ENCODE measurements around the gene CBY2. TPM values are rescaled to one million over a fixed set of nuclear protein-coding genes. Genes with fewer than 3 reads are reported as not detected.
"Not testable (repeated sequence)": the region's sequence is repeated elsewhere in the genome, so short reads cannot be mapped to it uniquely, and the experiment has no call there.

The CBY2 gene
- total RNA-seq (2014; rRNA removed; shearing (Covaris generic)) = not detected in 2 replicates

- in situ Hi-C loops (cut with HindIII; ENCODE audit: low sequenced_read_pairs) = no loop called here
Observed at GRCh38 chr13:45702088-45702487, at the start of gene CBY2. Gene CBY2 (plus strand): TSS chr13:45702320. CDS start chr13:45702391, 71 bp downstream.

GRCh38 chr13:45654633-45655349 is 47.3 kb upstream of the CBY2 start:
- no peak for DNase-seq (ENCODE audit: low spot score)
- in situ Hi-C loops (cut with HindIII; ENCODE audit: low sequenced_read_pairs) = no loop called here

More at GRCh38 chr13:45702088-45702487, at the start of gene CBY2:
- no peak for DNase-seq (ENCODE audit: low spot score)

- in situ Hi-C loops (cut with HindIII; ENCODE audit: low sequenced_read_pairs) = no loop called here
- DNase-seq (ENCODE audit: low spot score) = no peak
Observed at GRCh38 chr13:45658586-45659235, 43.4 kb upstream of the CBY2 start.

GRCh38 chr13:45659536-45659935 is 42.6 kb upstream of the CBY2 start:
- in situ Hi-C loops (cut with HindIII; ENCODE audit: low sequenced_read_pairs) = no loop called here
- DNase-seq (ENCODE audit: low spot score) = no peak

- in situ Hi-C loops (cut with HindIII; ENCODE audit: low sequenced_read_pairs); DNase-seq (ENCODE audit: low spot score): not testable (repeated sequence)
Observed at GRCh38 chr13:45660458-45660857, 41.7 kb upstream of the CBY2 start.

GRCh38 chr13:45662162-45662561 is 40.0 kb upstream of the CBY2 start:
- in situ Hi-C loops (cut with HindIII; ENCODE audit: low sequenced_read_pairs) = no loop called here
- no peak for DNase-seq (ENCODE audit: low spot score)

GRCh38 chr13:45662903-45663302 is 39.2 kb upstream of the CBY2 start:
- DNase-seq (ENCODE audit: low spot score); in situ Hi-C loops (cut with HindIII; ENCODE audit: low sequenced_read_pairs): not testable (repeated sequence)

GRCh38 chr13:45669626-45670025 is 32.5 kb upstream of the CBY2 start:
- DNase-seq (ENCODE audit: low spot score); in situ Hi-C loops (cut with HindIII; ENCODE audit: low sequenced_read_pairs): not testable (repeated sequence)

GRCh38 chr13:45670189-45670885 is 31.8 kb upstream of the CBY2 start:
- DNase-seq (ENCODE audit: low spot score) = no peak
- in situ Hi-C loops (cut with HindIII; ENCODE audit: low sequenced_read_pairs) = no loop called here

- in situ Hi-C loops (cut with HindIII; ENCODE audit: low sequenced_read_pairs) = no loop called here
- no peak for DNase-seq (ENCODE audit: low spot score)
Observed at GRCh38 chr13:45674908-45675307, 27.2 kb upstream of the CBY2 start.

GRCh38 chr13:45678282-45678681 is 23.8 kb upstream of the CBY2 start:
- no peak for DNase-seq (ENCODE audit: low spot score)
- in situ Hi-C loops (cut with HindIII; ENCODE audit: low sequenced_read_pairs) = no loop called here

- in situ Hi-C loops (cut with HindIII; ENCODE audit: low sequenced_read_pairs) = no loop called here
- DNase-seq (ENCODE audit: low spot score) = no peak
Observed at GRCh38 chr13:45681113-45681512, 21.0 kb upstream of the CBY2 start.

- DNase-seq (ENCODE audit: low spot score) = no peak
- in situ Hi-C loops (cut with HindIII; ENCODE audit: low sequenced_read_pairs) = no loop called here
Observed at GRCh38 chr13:45682494-45683008, 19.6 kb upstream of the CBY2 start.

GRCh38 chr13:45683701-45684100 is 18.4 kb upstream of the CBY2 start:
- no peak for DNase-seq (ENCODE audit: low spot score)
- in situ Hi-C loops (cut with HindIII; ENCODE audit: low sequenced_read_pairs) = no loop called here

GRCh38 chr13:45688577-45688976 is 13.5 kb upstream of the CBY2 start:
- DNase-seq (ENCODE audit: low spot score) = no peak
- in situ Hi-C loops (cut with HindIII; ENCODE audit: low sequenced_read_pairs) = no loop called here

GRCh38 chr13:45690636-45691035 is 11.5 kb upstream of the CBY2 start:
- DNase-seq (ENCODE audit: low spot score) = no peak
- in situ Hi-C loops (cut with HindIII; ENCODE audit: low sequenced_read_pairs) = no loop called here

GRCh38 chr13:45691251-45691650 is 10.9 kb upstream of the CBY2 start:
- DNase-seq (ENCODE audit: low spot score) = no peak
- in situ Hi-C loops (cut with HindIII; ENCODE audit: low sequenced_read_pairs) = no loop called here

GRCh38 chr13:45691667-45692066 is 10.5 kb upstream of the CBY2 start:
- in situ Hi-C loops (cut with HindIII; ENCODE audit: low sequenced_read_pairs) = no loop called here
- DNase-seq (ENCODE audit: low spot score) = no peak

GRCh38 chr13:45695198-45695730 is 6.9 kb upstream of the CBY2 start:
- in situ Hi-C loops (cut with HindIII; ENCODE audit: low sequenced_read_pairs) = no loop called here
- no peak for DNase-seq (ENCODE audit: low spot score)
